ENCODE measurements around the gene GSTM4.
"Not testable (repeated sequence)": the region's sequence is repeated elsewhere in the genome, so short reads cannot be mapped to it uniquely, and the experiment has no call there.

Gene GSTM4

GRCh38 chr1:109704173-109704572, 48.3 kb downstream of the GSTM4 start:
- DNase-seq (ENCODE audit: low spot score) = no peak

GRCh38 chr1:109705411-109705810, 49.5 kb downstream of the GSTM4 start:
- no peak for DNase-seq (ENCODE audit: low spot score)

GRCh38 chr1:109708949-109709348, 53.0 kb downstream of the GSTM4 start:
- not testable (repeated sequence) for DNase-seq (ENCODE audit: low spot score)

GRCh38 chr1:109709822-109710221, 53.9 kb downstream of the GSTM4 start:
- not testable (repeated sequence) for DNase-seq (ENCODE audit: low spot score)

All from CD4-positive, alpha-beta T cell treated with Interleukin-2 at 100 ng/mL for 4 hours (primary cell).